Epithelial cell of esophagus (primary cell): ENCODE data around the gene CD200R1L.

ENCODE experiments used
- DNase-seq: peaks from one replicate; pipeline ENCODE4 v3.0.0; 2010; ENCODE audit warnings: low read depth
- H3K4me3 ChIP-seq: 2 replicates; pipeline ENCODE4 v1.5.1; 2011; ENCODE audit warnings: mild to moderate bottlenecking, low read length, control low read depth
- CTCF ChIP-seq: IDR thresholded peaks from 2 replicates; pipeline ENCODE4 v1.5.1; 2011; ENCODE audit warnings: low read depth, mild to moderate bottlenecking, low read length, control low read depth, inconsistent platforms; ENCODE audit not compliant: insufficient read depth; ENCODE audit errors: missing control alignments

The CD200R1L gene

GRCh38 chr3:112846764-112847163, at the start of gene CD200R1L:
Gene CD200R1L, minus strand, starts transcription at chr3:112846864. Its CDS starts 17,497 bp downstream, at chr3:112829367.
- TF ChIP-seq CTCF = no peak
- no peak for DNase-seq
- no peak within 1 kb of the TSS for H3K4me3 ChIP-seq

GRCh38 chr3:112894258-112894657, 47.6 kb upstream of the CD200R1L start:
- peak; percentile 67 for DNase-seq
- H3K4me3 ChIP-seq = no peak overlapping the region
- TF ChIP-seq CTCF = no peak

- TF ChIP-seq CTCF = no peak
- DNase-seq = no peak
These were observed 42.7 kb upstream of the CD200R1L start for GRCh38 chr3:112889357-112889756.

GRCh38 chr3:112888381-112889085, 41.9 kb upstream of the CD200R1L start:
- H3K4me3 ChIP-seq = no peak overlapping the region
- no peak for DNase-seq
- TF ChIP-seq CTCF = no peak

More at GRCh38 chr3:112889357-112889756, 42.7 kb upstream of the CD200R1L start:
- H3K4me3 ChIP-seq = no peak overlapping the region

- TF ChIP-seq CTCF = no peak
- DNase-seq = no peak
- H3K4me3 ChIP-seq = no peak overlapping the region
These were observed 38.1 kb upstream of the CD200R1L start for GRCh38 chr3:112884678-112885290.

- no peak overlapping the region for H3K4me3 ChIP-seq
- no peak for TF ChIP-seq CTCF
- DNase-seq = no peak
These were observed 35.2 kb upstream of the CD200R1L start for GRCh38 chr3:112881891-112882290.
